Chondrocyte (in vitro differentiated cells): Measurements from ENCODE around the gene PMIS2. TPM values are rescaled to one million over a fixed set of nuclear protein-coding genes. Genes with fewer than 3 reads are reported as not detected.
"Not testable (repeated sequence)": the region's sequence is repeated elsewhere in the genome, so short reads cannot be mapped to it uniquely, and the experiment has no call there.

Source experiments
- DNase-seq: peaks from one replicate; pipeline ENCODE4 v3.0.0; 2021; ENCODE audit warnings: mixed read lengths, low spot score
- H3K27ac Mint-ChIP-seq: one replicate; pipeline ENCODE4 v1.8.0; 2021; ENCODE audit warnings: mild to moderate bottlenecking, moderate library complexity, mixed read lengths; ENCODE audit not compliant: unreplicated experiment
- H3K27me3 Mint-ChIP-seq: 2 replicates; pipeline ENCODE4 v1.8.0; 2021; ENCODE audit warnings: low read depth, mixed read lengths
- H3K36me3 Mint-ChIP-seq: 2 replicates; pipeline ENCODE4 v1.8.0; 2021; ENCODE audit warnings: low read depth, mixed read lengths
- H3K4me1 Mint-ChIP-seq: 2 replicates; pipeline ENCODE4 v1.8.0; 2021; ENCODE audit warnings: low read depth, mild to moderate bottlenecking, mixed read lengths
- H3K4me3 Mint-ChIP-seq: one replicate; pipeline ENCODE4 v1.8.0; 2021; ENCODE audit warnings: mild to moderate bottlenecking, moderate library complexity, mixed read lengths; ENCODE audit not compliant: unreplicated experiment
- H3K9me3 Mint-ChIP-seq: 2 replicates; pipeline ENCODE4 v1.8.0; 2021; ENCODE audit warnings: low read depth, mixed read lengths
- CTCF ChIP-seq: fragments of 200-600 bp; sonication (generic); IDR thresholded peaks from 2 replicates; pipeline ENCODE4 v1.5.0; 2021; ENCODE audit warnings: antibody characterized with exemption, mild to moderate bottlenecking, moderate library complexity
- total RNA-seq: library from RNA; stranded (reverse); gene quantifications from 3 replicates; pipeline ENCODE4 v1.2.1, GENCODE V29; 2021

The PMIS2 gene
- total RNA-seq, 1 donor from 2014 or later = not detected

DNA sequence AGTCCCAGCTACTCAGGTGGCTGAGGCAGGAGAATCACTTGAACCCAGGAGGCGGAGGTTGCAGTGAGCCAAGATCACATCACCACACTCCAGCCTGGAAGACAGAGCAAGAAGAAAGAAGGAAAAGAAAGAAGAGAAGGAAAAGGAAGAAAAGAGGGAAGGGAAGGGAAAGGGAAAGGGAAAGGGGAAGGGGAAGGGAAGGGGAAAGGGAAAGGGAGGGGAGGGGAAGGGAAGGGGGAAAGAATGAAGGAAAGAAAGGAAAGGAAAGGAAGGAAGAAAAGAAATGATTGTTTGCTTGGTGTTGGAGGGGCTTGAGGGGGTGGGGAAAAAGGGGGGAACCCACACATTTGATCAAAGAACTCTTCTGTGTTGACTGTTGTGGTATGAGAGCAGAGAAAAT lies 10.0 kb downstream of the PMIS2 start:
- H3K4me1 Mint-ChIP-seq = peaks cover 11% of the 10 kb centered on the region
- H3K9me3 Mint-ChIP-seq = no peaks in the 10 kb centered on the region
- H3K4me3 Mint-ChIP-seq = no peak overlapping the region
- TF ChIP-seq CTCF = no peak
- H3K36me3 Mint-ChIP-seq = no peaks in the 10 kb centered on the region
- no peak for DNase-seq
- H3K27ac Mint-ChIP-seq = no peak overlapping the region
- H3K27me3 Mint-ChIP-seq = peaks cover 7% of the 10 kb centered on the region

DNA sequence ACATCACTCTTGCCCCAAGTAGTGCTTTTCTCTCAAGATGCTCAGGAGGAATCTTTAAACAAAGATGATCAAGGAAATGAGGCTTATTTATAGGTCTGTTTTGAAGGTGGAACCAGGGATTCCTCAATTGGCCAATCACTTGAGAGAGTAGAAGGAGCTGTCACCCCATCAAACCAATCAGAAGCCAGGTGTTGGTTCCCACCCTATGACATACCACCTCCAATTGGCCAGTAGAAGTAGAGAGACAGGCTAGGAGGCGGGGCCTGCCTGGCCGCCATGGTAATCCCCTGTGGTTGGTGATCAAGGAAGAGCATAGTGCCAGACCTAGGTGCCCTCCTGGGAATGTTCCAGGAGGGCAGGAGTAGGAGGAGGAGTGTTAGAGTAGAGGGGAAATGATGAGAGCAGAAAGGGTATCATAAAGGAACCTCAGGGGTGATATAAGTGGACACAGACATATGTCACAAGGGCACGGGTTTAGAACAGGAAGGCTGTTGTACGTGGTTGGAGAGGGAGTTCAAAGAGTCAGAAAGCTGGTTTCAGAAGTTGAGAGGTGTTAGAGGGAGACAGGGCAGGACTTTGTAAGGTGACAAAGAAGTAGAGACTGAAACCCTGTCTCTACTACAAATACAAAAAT lies 10.5 kb downstream of the PMIS2 start:
- Mint-ChIP-seq H3K27me3 (peaks cover 11% of the 10 kb centered on the region), H3K9me3 (no peaks in the 10 kb centered on the region), H3K36me3 (no peaks in the 10 kb centered on the region), H3K4me1 (peaks cover 11% of the 10 kb centered on the region), H3K4me3 (no peak overlapping the region), H3K27ac (no peak overlapping the region)
- DNase-seq = no peak
- TF ChIP-seq CTCF = no peak

DNA sequence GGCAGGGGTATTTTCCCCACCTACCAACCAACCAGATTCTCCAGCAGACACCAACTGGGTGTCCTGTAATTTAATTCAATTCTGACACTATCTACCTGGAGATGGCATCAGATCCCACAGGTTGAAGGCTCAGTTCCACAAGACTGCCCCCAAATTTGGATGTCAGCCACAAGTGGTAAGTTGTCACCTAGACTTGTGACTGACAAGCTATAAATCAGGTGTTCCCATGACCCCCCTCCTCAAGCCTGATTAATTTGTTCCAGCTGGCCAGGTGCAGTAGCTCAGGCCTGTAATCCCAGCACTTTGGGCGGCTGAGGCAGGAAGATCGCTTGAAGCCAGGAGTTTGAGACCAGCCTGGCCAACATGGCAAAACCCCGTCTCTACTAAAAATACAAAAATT lies 16.0 kb downstream of the PMIS2 start:
- Mint-ChIP-seq H3K27me3 (peaks cover 10% of the 10 kb centered on the region), H3K4me1 (peaks cover 11% of the 10 kb centered on the region), H3K27ac (no peak overlapping the region), H3K9me3 (peaks cover 3% of the 10 kb centered on the region), H3K4me3 (no peak overlapping the region), H3K36me3 (no peaks in the 10 kb centered on the region)
- no peak for TF ChIP-seq CTCF
- no peak for DNase-seq

DNA sequence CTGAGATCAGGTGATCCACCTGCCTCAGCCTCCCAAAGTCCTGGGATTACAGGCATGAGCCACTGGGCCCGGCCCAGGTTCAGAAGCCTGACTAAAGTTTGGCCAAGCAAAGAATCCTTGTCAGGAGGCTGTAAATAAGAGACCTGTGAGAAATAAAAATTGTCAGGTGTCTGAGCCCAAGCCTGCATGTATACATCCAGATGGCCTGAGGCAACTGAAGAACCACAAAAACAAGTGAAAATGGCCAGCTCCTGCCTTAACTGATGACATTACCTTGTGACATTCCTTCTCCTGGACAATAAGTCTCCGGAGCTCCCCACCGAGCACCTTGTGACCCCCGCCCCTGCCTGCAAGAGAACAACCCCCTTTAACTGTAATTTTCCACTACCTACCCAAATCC lies 18.5 kb downstream of the PMIS2 start:
- H3K4me3 Mint-ChIP-seq, H3K27ac Mint-ChIP-seq, DNase-seq, H3K36me3 Mint-ChIP-seq, H3K4me1 Mint-ChIP-seq: not testable (repeated sequence)
- peaks cover 17% of the 10 kb centered on the region for H3K9me3 Mint-ChIP-seq
- peaks cover 13% of the 10 kb centered on the region for H3K27me3 Mint-ChIP-seq

DNA sequence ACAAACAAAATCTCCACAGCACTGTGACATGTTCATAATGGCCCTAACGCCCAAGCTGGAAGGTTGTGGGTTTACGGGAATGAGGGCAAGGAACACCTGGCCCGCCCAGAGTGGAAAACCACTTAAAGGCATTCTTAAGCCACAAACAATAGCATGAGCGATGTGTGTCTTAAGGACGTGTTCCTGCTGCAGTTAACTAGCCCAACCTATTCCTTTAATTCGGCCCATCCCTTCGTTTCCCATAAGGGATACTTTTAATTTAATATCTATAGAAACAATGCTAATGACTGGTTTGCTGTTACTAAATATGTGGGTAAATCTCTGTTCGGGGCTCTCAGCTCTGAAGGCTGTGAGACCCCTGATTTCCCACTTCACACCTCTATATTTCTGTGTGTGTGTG lies 21.2 kb downstream of the PMIS2 start:
- not testable (repeated sequence) for H3K4me3 Mint-ChIP-seq, H3K4me1 Mint-ChIP-seq

GRCh38 chr19:35607661-35608060 lies 21.7 kb downstream of the PMIS2 start:
- H3K4me1 Mint-ChIP-seq = peaks cover 4% of the 10 kb centered on the region
- H3K9me3 Mint-ChIP-seq = peaks cover 17% of the 10 kb centered on the region
- peaks cover 3% of the 10 kb centered on the region for H3K27me3 Mint-ChIP-seq
- no peak for DNase-seq
- H3K27ac Mint-ChIP-seq = no peak overlapping the region
- H3K4me3 Mint-ChIP-seq = no peak overlapping the region
- H3K36me3 Mint-ChIP-seq = peaks cover 3% of the 10 kb centered on the region
- no peak for TF ChIP-seq CTCF

More for the DNA sequence above, 21.2 kb downstream of the PMIS2 start:
- DNase-seq, H3K27me3 Mint-ChIP-seq, H3K36me3 Mint-ChIP-seq, H3K27ac Mint-ChIP-seq: not testable (repeated sequence)
- peaks cover 17% of the 10 kb centered on the region for H3K9me3 Mint-ChIP-seq
